GM12892 (cell line): ENCODE results near the gene NUAK1.

Experiments used
- POLR2A ChIP-seq: IDR thresholded peaks from 2 replicates; pipeline ENCODE4 v1.6.1; 2011; ENCODE audit warnings: low read depth, low read length, control low read depth
- POLR2AphosphoS5 ChIP-seq: IDR thresholded peaks from 2 replicates; pipeline ENCODE4 v1.6.1; 2011; ENCODE audit warnings: low read depth, low read length, control low read depth
- TAF1 ChIP-seq: IDR thresholded peaks from 2 replicates; pipeline ENCODE4 v1.6.1; 2011; ENCODE audit warnings: low read depth, mild to moderate bottlenecking, control low read depth, low read length, borderline replicate concordance

- TF ChIP-seq POLR2AphosphoS5 (no peak), POLR2A (no peak), TAF1 (no peak)
These were observed 32.6 kb downstream of the NUAK1 start for GRCh38 chr12:106106061-106106566.
